Keratinocyte (primary cell): ENCODE data around the gene ELF2. TPM values are rescaled to one million over a fixed set of nuclear protein-coding genes. Genes with fewer than 3 reads are reported as not detected.

Source experiments
- DNase-seq: peaks from one replicate; pipeline ENCODE4 v3.0.0-alpha.2; 2011; ENCODE audit warnings: low read depth, missing footprints, low spot score
- FAIRE-seq: peaks from 2 replicates; lab custom pipeline; 2011; peaks lifted over from hg19 to GRCh38; lab: Jason Lieb, UNC
- H2AFZ ChIP-seq: 2 replicates; pipeline ENCODE4 v1.6.0; 2012; ENCODE audit warnings: low read length, control low read depth, inconsistent platforms; ENCODE audit not compliant: control insufficient read depth
- H3K27ac ChIP-seq: 2 replicates; pipeline ENCODE4 v1.5.1; 2011; ENCODE audit warnings: low read length; ENCODE audit not compliant: control insufficient read depth, insufficient read depth
- H3K27me3 ChIP-seq: 3 replicates; pipeline ENCODE4 v1.6.0; 2011; ENCODE audit warnings: low read length; ENCODE audit not compliant: control insufficient read depth, insufficient read depth; ENCODE audit errors: extremely low read depth
- H3K36me3 ChIP-seq, 2 experiments: 2 replicates in 1 of 2; 3 replicates in 1 of 2; pipeline ENCODE4 v1.5.1; 2011; ENCODE audit warnings: low read length in 2 of 2, mild to moderate bottlenecking in 1 of 2; ENCODE audit not compliant: control insufficient read depth in 2 of 2, insufficient read depth in 2 of 2; ENCODE audit errors: extremely low read depth in 1 of 2
- H3K4me1 ChIP-seq: 3 replicates; pipeline ENCODE4 v1.5.1; 2011; ENCODE audit warnings: low read length; ENCODE audit not compliant: control insufficient read depth, insufficient read depth; ENCODE audit errors: extremely low read depth
- H3K4me2 ChIP-seq: 3 replicates; pipeline ENCODE4 v1.6.0; 2011; ENCODE audit warnings: low read depth, low read length; ENCODE audit not compliant: control insufficient read depth, insufficient read depth; ENCODE audit errors: extremely low read depth
- H3K4me3 ChIP-seq, 3 experiments: fragments of 200-600 bp in 1 of 3; sonication (generic) in 1 of 3; 2 replicates in 2 of 3; 3 replicates in 1 of 3; pipeline ENCODE4 v1.5.1; 2011 to 2016; ENCODE audit warnings: low read length in 3 of 3, mild to moderate bottlenecking in 3 of 3, control low read depth in 2 of 3, inconsistent platforms in 1 of 3, low read depth in 1 of 3, mixed read lengths in 1 of 3, mixed run types in 1 of 3, moderate library complexity in 1 of 3; ENCODE audit not compliant: control insufficient read depth in 2 of 3, insufficient read depth in 2 of 3; ENCODE audit errors: extremely low read depth in 1 of 3
- H3K79me2 ChIP-seq: 2 replicates; pipeline ENCODE4 v1.6.0; 2012; ENCODE audit warnings: low read length; ENCODE audit not compliant: control insufficient read depth, insufficient read depth
- H3K9ac ChIP-seq: 3 replicates; pipeline ENCODE4 v1.6.0; 2011; ENCODE audit warnings: low read length; ENCODE audit not compliant: control insufficient read depth, insufficient read depth; ENCODE audit errors: extremely low read depth
- H3K9me1 ChIP-seq: 3 replicates; pipeline ENCODE4 v1.6.0; 2011; ENCODE audit warnings: low read length; ENCODE audit not compliant: control insufficient read depth, insufficient read depth; ENCODE audit errors: extremely low read depth
- H3K9me3 ChIP-seq: 2 replicates; pipeline ENCODE4 v1.5.1; 2012; ENCODE audit warnings: low read depth, low read length; ENCODE audit not compliant: control insufficient read depth
- H4K20me1 ChIP-seq: 3 replicates; pipeline ENCODE4 v1.6.0; 2011; ENCODE audit warnings: low read length; ENCODE audit not compliant: control insufficient read depth, insufficient read depth; ENCODE audit errors: extremely low read depth
- CTCF ChIP-seq, 3 experiments: IDR thresholded peaks in 1 of 3; conservative IDR thresholded peaks in 1 of 3; optimal IDR thresholded peaks in 1 of 3; 2 replicates in 2 of 3; 3 replicates in 1 of 3; pipeline versions ENCODE3 to v1.5.1; 2011; ENCODE audit warnings: low read length in 3 of 3, mild to moderate bottlenecking in 3 of 3, moderate library complexity in 2 of 3, control low read depth in 1 of 3, inconsistent platforms in 1 of 3; ENCODE audit not compliant: insufficient read depth in 2 of 3; ENCODE audit errors: extremely low read depth in 1 of 3
- EZH2 ChIP-seq: IDR thresholded peaks from one replicate; pipeline ENCODE4 v1.6.1; 2012; ENCODE audit warnings: inconsistent platforms, mild to moderate bottlenecking, low read length, moderate library complexity
- dilution Hi-C: fragments of 300-500 bp; cut with MboI; formaldehyde crosslinking; loops from one replicate; pipeline ENCODE4 v1.7.0; 2020; ENCODE audit warnings: low sequenced_read_pairs; ENCODE audit not compliant: extremely low pct_ligation_motif_present
- polyA plus RNA-seq, 5 experiments: library from polyadenylated mRNA; depleted of rRNA in 3 of 5; stranded (reverse) in 3 of 5; stranded (forward) in 1 of 5; unstranded in 1 of 5; fragments of >200 nt; gene quantifications; 1 replicate in 1 of 5; 2 replicates in 3 of 5; 3 replicates in 1 of 5; pipeline versions ENCODE4 v1.2.1 to v1.2.3, GENCODE V29; 2011 to 2012; ENCODE audit warnings: missing spikeins in 2 of 5, low read depth in 1 of 5, low replicate concordance in 1 of 5

The ELF2 gene
- polyA plus RNA-seq, 1 donor (not counting 4 experiments of a cell fraction or from before 2014, with no cell fraction given) = 19.6 TPM

- peak; percentile 86 for FAIRE-seq
- no peak for DNase-seq
- Histone ChIP-seq H3K27me3 (no peaks in the 10 kb centered on the region), H3K36me3 (no peaks in the 10 kb centered on the region), H3K4me1 (peaks cover 31% of the 10 kb centered on the region), H3K4me2 (peak overlapping the region; percentile 16), H2AFZ (no peak overlapping the region), H3K27ac (peak overlapping the region; percentile 61), H3K9me3 (no peaks in the 10 kb centered on the region), H3K9ac (peak overlapping the region; percentile 3), H3K79me2 (peaks cover 15% of the 10 kb centered on the region), H3K4me3 (no peak overlapping the region), H3K9me1 (no peaks in the 10 kb centered on the region), H4K20me1 (no peaks in the 10 kb centered on the region)
- dilution Hi-C loops = no loop called here
- TF ChIP-seq CTCF (optimal IDR thresholded peaks at IDR 0.05 in 1 of 3, IDR thresholded peaks at IDR 0.05 in 1 of 3, conservative IDR thresholded peaks at IDR 0.05 in 1 of 3; ENCODE audit: extremely low read depth in 1 of 3, insufficient read depth in 2 of 3, low read length in 3 of 3) = no peak
- no peak for TF ChIP-seq EZH2
These were observed 4.9 kb downstream of the ELF2 start for GRCh38 chr4:139171876-139172691.

- Histone ChIP-seq H3K4me3 (no peak overlapping the region), H4K20me1 (no peaks in the 10 kb centered on the region), H3K36me3 (no peaks in the 10 kb centered on the region), H3K27ac (no peak overlapping the region), H3K9ac (no peak overlapping the region), H2AFZ (no peak overlapping the region), H3K9me1 (no peaks in the 10 kb centered on the region), H3K79me2 (peaks cover 13% of the 10 kb centered on the region), H3K27me3 (no peaks in the 10 kb centered on the region), H3K9me3 (no peaks in the 10 kb centered on the region), H3K4me1 (peaks cover 34% of the 10 kb centered on the region), H3K4me2 (no peak overlapping the region)
- dilution Hi-C loops = no loop called here
- no peak for FAIRE-seq
- DNase-seq = no peak
- TF ChIP-seq CTCF (optimal IDR thresholded peaks at IDR 0.05 in 1 of 3, IDR thresholded peaks at IDR 0.05 in 1 of 3, conservative IDR thresholded peaks at IDR 0.05 in 1 of 3; ENCODE audit: extremely low read depth in 1 of 3, insufficient read depth in 2 of 3, low read length in 3 of 3) (no peak), EZH2 (no peak)
These were observed 6.1 kb downstream of the ELF2 start for GRCh38 chr4:139170932-139171331.
